ENCODE measurements around the gene ZBED1.
A peak's percentile ranks its signal among the peaks of the same experiment; 100 is the strongest.

The ZBED1 gene

DNA sequence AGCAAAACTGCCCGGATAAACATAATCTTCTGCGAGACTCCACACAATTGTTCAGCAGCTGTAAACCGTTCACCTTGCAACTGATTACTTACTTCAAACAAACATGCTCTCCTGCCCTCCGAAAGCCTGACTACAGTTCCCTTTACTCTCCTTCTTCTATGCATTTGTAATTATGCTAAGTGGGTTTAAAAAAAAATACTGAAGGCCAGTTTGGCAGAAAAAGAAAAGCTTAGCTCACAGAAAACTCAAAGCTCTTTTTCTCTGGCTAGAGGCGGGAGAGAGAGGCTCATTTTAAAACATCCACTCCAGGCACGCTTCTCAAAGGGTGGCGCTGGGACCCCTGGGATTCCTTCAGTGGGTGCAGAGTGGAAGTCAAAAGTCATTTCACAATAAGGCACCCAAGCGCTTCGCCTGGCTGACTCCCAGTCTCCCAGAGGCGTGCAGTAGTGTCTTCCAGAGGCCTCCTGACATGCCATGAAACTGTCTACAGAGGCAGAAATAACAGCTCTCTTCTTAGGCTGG is 1.9 kb downstream of the ZBED1 start:
- ChIA-PET POLR2A (ENCODE audit: low non-redundant PET) (no interaction called here), CTCF (no interaction called here)
- H3K27ac ChIP-seq: peak overlapping the region; percentile 73
- no peak for DNase-seq (ENCODE audit: low spot score)
- TF ChIP-seq, protein P1, sequence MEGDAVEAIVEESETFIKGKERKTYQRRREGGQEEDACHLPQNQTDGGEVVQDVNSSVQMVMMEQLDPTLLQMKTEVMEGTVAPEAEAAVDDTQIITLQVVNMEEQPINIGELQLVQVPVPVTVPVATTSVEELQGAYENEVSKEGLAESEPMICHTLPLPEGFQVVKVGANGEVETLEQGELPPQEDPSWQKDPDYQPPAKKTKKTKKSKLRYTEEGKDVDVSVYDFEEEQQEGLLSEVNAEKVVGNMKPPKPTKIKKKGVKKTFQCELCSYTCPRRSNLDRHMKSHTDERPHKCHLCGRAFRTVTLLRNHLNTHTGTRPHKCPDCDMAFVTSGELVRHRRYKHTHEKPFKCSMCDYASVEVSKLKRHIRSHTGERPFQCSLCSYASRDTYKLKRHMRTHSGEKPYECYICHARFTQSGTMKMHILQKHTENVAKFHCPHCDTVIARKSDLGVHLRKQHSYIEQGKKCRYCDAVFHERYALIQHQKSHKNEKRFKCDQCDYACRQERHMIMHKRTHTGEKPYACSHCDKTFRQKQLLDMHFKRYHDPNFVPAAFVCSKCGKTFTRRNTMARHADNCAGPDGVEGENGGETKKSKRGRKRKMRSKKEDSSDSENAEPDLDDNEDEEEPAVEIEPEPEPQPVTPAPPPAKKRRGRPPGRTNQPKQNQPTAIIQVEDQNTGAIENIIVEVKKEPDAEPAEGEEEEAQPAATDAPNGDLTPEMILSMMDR (conservative IDR thresholded peaks at IDR 0.05; ENCODE audit: low read depth): no peak

DNA sequence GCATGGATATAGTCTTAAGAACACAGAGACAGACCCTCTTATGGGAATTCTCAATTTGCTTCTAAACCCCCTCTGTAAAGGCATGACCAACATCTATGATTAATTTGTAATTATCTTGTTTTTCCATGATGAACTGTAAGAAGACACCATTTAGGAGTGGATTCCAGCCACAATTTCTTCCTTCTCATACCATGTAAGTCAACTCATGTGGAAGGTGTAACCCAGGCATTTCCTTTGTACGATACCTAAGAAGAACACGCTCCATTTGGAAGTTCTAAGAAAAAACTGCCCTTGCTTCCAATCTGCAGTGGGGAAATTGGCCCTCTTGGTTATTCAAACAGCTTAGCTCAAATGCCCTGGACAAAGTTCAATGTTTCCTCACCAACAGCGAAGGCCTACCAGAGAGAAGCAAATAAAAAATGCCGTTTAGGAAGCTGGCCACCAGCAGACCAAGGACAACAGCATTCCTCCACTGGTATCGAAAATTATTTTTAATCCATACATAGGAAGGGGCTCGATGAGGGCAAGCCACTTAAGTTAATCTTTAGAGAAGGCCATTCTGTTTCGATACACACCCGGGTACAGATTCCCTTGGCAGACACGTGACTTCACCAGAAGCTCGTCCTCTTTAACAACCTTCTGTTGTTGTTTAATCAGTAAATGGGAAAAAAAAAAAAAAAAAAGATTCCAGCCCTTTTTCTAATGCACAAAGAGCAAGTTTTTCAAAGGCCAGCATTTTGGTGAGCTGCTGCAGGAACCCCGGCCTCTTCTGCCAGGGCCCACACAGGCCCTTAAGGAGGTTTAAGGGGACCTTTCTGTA is 2.6 kb downstream of the ZBED1 start:
- TF ChIP-seq, protein P1 (conservative IDR thresholded peaks at IDR 0.05; ENCODE audit: low read depth): no peak
- no peak for DNase-seq (ENCODE audit: low spot score)
- ChIA-PET POLR2A (ENCODE audit: low non-redundant PET) (no interaction called here), CTCF (no interaction called here)
- H3K27ac ChIP-seq: peak overlapping the region; percentile 73

DNA sequence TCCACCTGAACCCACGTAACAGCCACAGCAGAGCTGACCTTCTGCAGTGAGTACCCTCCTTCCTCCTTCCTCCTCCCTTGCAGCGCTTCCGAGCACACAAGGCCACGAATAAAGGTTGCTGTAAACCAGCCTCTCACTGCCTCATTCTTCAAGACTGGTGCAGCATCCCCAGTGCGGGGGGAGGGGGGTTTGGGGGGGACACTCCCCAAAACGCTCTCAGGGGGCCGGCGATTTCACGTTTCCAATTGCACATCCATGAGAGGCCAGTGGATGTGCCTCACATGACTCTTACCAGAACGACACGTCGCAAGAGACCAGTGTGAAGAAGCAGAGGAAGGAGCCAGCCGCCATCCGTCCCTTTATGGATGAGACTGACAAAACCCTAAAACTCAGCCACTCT is 5.2 kb downstream of the ZBED1 start:
- H3K27ac ChIP-seq: no peak overlapping the region
- TF ChIP-seq, protein P1 (conservative IDR thresholded peaks at IDR 0.05; ENCODE audit: low read depth): no peak
- CTCF ChIA-PET: no interaction called here
- DNase-seq (ENCODE audit: low spot score): no peak
- POLR2A ChIA-PET (ENCODE audit: low non-redundant PET): no interaction called here

DNA sequence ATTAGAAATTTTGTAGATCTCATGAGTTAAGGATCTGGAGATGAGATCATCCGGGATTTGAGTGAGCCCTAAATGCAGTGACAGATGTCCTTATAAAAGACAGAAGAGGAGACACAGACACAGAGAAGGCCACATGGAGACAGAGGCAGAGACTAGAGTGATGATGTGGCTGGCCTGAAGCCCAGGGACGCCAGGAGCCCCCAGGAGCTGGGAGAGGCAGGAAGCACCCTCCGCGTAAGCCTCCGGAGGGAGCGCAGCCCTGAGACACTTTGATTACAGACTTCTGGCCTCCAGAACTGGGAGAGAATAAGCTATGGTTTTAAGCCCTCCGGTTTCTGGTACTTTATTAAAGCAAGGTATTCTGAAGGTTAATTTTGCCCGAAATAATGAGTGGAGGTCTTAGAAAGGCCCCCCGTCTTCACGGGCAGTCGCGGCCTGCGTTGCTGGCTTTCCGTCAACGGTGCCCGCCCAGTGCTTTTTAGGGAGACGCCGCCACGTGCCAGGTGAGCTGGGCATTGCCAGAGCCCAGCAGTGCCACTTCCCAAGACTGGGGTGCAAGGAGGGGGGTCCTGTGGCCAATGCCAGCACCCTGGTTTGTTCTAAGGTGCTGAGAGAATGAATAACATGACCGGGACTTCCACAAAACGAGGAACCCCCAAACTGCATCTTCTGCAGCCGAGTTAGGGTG is 8.1 kb downstream of the ZBED1 start:
- DNase-seq (ENCODE audit: low spot score): no peak
- TF ChIP-seq, protein P1 (conservative IDR thresholded peaks at IDR 0.05; ENCODE audit: low read depth): no peak
- ChIA-PET CTCF (no interaction called here), POLR2A (ENCODE audit: low non-redundant PET) (no interaction called here)
- H3K27ac ChIP-seq: no peak overlapping the region

DNA sequence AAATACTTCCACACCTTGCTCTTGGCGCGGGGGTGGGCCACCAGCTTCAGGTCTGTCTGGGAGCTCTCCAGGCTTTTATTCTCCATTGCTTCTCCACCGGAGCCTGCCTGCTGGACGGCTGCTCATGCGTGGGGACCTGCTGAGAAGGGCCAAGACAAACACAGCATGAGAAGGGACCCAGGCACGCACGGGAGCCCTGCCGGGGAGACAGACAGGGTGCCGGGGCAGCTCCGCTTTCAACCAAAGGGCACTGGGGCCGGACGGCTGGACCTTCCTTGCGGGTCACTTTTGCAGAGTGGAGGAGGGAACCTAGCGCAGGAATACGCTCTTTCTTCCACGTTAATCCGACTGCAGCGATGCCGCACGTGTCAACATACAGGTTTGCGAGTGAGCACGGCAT is 10.1 kb downstream of the ZBED1 start:
- POLR2A ChIA-PET (ENCODE audit: low non-redundant PET): no interaction called here
- CTCF ChIA-PET: no interaction called here
- DNase-seq (ENCODE audit: low spot score): no peak
- H3K27ac ChIP-seq: no peak overlapping the region
- TF ChIP-seq, protein P1 (conservative IDR thresholded peaks at IDR 0.05; ENCODE audit: low read depth): no peak

DNA sequence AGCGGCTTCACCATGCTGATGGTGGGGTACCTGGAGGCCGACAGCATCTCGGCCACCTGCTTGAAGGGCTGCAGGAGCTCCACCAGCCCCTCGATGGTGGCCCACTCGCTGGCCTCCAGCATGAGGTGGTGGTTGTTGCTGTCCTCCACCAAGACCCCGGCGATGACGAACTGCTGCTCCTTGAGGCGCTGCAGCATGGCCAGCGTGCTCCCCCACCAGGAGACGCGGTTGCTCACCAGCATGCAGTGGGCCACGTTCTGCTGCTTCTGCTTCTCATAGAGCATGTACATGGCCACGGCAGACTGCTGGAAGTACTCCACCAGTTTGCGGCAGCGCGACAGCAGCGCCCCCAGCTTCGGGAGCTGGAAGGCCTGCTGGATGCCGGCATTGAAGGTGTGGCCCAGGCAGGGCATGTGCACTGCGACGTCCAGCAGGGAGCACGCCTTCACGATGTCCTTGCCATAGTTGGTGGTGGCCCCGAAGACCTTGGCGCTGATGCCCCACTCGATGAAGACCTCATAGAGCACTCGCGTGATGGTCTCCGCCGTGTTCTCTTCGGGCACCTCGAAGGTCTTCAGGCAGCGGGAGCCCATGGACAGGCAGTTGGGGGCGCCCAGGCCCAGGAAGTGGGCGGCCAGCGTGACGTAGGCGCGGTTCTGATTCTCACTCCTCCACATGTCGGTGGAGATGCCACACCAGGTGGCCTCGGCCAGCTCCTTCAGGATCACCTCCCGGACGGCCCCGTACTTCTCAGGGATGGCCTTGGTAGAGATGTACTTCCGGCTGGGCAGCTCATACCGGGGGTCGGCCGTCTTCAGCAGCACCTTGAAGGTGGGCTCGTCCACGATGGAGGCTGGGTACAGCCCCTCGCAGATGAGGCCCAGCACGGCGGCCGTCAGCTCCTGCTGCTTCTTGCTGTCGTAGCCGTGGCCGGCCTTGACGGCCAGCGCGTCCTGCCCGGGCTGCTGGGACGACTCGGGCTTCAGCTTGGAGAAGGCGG is 11.0 kb downstream of the ZBED1 start:
- POLR2A ChIA-PET (ENCODE audit: low non-redundant PET): no interaction called here

More for the DNA sequence above, 11.0 kb downstream of the ZBED1 start:
- no peak for DNase-seq (ENCODE audit: low spot score)
- TF ChIP-seq, protein P1 (conservative IDR thresholded peaks at IDR 0.05; ENCODE audit: low read depth): no peak
- CTCF ChIA-PET: no interaction called here
- H3K27ac ChIP-seq: no peak overlapping the region

Measured in RWPE1 (cell line).